Measurements from ENCODE around the gene LACTBL1.
"Not testable (repeated sequence)": the region's sequence is repeated elsewhere in the genome, so short reads cannot be mapped to it uniquely, and the experiment has no call there.

The LACTBL1 gene, protein sequence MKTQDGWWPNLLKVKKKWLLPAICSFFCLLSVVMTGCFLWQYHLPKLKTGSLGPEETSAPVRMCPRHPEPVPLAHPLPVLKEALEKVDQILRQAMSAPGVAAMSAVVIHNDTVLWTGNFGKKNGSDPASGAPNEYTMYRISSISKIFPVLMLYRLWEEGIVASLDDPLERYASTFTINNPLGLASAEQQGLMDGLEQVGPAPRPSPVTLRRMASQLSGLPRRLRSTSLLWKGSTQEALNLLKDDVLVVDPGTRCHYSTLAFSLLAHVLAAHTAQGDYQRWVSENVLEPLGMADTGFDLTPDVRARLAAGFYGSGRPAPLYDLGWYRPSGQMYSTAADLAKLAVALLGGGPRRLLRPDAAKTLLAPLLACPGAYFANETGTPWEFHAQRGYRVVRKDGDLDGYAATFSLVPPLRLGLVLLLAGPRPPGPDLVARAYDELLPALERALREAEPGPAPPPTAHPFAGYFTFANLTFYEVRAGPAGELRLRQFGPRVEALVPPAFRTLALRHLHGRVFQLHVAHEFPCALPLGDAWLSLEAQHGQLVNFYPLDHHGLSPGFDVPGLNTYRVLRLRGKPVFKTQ

DNA sequence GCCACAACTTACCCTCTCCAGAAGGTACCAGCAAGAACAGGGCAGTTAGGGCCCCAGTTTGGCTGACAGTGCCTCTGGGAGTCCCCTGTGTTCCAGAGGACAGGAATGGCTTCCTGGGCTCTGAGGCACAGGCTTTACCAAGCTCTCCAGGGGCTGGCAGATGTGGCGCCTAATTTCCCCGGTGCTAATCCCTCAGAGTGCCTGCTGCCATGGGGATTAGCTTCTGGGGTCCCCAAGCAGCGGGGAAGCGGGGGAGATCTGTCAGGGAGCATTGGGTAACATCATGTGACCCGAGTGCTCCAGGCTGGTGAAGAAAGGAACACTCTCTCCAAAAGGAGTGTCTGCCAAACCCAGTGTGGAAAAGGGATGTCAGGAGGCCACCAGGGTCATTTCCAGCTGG lies at the start of gene LACTBL1:
Gene LACTBL1 (minus strand): TSS at position 107 of the 400 bp plus-strand sequence. CDS start 550 bp downstream, outside the sequence.
- DNase-seq (ENCODE audit: low spot score) (no peak), FAIRE-seq (no peak)

DNA sequence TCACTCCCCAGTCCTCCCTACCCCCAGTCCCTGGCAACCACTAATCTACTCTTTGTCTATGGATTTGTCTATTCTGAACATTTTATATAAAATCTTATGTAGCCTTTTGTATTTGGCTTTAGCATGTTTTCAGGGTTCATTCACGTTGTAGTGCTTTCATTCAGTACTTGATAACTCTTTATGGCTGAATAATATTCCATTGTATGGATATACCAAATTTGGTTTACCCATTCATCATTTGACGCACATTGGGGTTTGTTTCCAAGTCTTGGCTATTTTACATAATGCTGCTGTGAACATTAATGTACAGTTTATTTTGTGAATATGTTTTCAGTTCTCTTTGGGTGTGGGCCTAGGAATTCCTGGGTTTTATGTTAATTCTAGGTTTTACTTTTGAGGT lies 49.2 kb upstream of the LACTBL1 start:
- DNase-seq (ENCODE audit: low spot score) (no peak), FAIRE-seq (no peak)

DNA sequence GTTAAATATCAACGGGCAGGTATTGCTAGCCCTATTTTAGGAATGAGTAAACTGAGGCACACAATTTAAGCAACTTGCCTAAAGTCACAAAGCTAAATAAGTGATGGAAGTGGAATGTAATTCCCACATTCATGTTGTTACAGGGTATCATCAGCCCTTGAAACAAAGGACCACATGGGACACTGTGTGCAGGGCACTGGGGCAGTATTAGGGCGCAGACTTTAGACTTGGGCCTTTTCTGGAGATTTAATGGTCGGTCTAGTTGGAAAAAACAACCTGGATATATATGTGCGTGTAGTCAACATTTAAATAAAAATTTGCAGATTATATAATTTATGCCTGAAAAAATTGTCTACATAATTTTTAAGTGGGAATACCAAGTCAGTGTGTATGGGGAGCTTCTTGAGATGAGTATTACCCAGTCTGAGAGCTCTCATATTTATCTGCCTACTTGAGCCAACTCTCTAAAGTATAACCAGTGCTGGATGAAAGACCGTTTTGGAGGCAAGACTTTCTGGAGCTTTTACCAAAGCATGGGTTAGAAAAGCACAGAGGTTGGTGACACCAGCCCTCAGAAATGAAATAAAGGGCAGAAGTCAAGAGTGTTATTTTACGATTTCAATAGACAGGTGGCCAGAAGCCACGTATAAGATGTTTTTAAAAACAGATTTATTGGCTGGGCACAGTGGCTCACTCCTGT lies 48.2 kb upstream of the LACTBL1 start:
- FAIRE-seq, result no peak

DNA sequence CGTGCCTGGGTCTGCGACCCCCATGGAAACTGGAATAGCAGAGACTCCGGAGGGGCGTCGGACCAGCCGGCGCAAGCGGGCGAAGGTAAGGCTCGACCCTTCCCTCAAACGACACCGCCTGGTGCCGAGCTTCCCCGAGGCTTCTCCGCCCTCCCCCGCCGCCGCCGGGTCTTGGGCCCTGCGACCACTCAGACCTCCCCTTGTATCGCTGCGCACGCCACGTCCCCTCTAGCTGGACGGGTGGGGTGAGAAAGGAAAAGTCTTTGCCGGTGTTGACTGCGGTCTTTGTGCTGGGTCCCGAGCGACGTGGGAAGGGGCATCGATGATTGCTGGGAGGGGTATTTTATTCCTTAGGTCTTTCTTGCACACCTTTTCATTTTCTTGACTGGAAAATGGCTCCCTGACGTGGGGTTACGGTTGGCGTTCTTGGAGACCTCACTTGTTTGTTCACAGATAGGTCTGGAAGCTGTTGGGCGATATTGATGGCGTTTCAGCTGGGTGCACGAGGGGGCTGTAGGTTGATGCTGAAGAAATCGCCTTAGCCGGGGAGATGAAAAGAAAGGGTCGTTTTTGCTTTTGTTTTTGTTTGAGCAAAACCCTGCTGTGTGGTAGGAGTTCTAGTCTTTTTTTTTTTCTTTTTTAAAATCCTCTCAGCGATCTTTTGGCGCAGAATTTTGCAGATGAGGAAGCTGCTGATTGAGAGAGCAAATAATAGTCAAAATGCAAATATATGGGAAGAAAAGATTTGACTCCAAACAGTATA lies 47.4 kb upstream of the LACTBL1 start:
- DNase-seq (ENCODE audit: low spot score) (peak; percentile 22), FAIRE-seq (no peak)

More for the DNA sequence above, 48.2 kb upstream of the LACTBL1 start:
- DNase-seq (ENCODE audit: low spot score), result no peak

DNA sequence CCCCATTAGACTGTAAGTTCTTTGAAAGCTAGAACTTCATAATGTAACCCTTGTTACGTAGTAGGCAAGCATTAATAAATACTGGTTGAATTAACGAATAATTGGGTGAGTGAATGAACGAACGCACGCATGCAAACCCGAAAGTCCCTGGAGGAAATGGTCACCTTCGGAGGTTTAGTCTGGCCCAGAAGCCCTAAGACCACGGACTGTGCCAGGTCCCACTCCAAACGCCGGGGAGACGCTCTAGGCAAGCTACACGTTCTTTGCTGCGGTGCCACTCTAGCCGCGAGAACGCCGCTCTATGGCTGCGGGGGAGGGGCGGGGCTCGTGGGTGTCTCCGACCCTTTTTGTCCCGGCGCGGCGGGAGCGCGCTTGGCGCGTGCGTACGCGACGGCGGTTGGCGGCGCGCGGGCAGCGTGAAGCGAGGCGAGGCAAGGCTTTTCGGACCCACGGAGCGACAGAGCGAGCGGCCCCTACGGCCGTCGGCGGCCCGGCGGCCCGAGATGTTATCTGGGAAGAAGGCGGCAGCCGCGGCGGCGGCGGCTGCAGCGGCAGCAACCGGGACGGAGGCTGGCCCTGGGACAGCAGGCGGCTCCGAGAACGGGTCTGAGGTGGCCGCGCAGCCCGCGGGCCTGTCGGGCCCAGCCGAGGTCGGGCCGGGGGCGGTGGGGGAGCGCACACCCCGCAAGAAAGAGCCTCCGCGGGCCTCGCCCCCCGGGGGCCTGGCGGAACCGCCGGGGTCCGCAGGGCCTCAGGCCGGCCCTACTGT lies 46.6 kb upstream of the LACTBL1 start, which contains the start of gene KDM1A:
Gene KDM1A (plus strand): TSS at position 375 of the 769 bp plus-strand sequence. CDS start 129 bp downstream, at position 504.
- FAIRE-seq, result peak; percentile 20
- DNase-seq (ENCODE audit: low spot score), result peak; percentile 96

DNA sequence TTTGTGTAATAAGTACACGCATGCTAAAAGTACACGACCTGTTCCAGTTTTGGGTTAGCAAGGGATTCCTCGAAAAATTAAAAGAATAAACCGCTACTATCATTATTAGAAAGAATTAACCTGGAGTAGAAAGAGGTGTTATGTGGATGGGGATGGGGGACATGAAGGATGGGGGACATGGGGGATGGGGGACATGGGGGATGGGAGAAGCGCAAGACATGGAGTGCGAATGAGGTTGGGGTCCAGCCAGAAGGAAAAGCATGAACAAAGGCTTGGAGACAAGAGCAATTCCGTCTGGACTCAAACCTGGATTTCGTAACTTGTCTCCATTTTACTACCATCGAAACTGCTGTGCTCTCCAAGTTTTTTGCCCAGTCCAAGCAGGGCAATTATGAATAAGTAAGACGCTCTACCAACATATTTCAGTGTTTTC lies 46.0 kb upstream of the LACTBL1 start:
- no peak for FAIRE-seq
- DNase-seq (ENCODE audit: low spot score), result peak; percentile 27

DNA sequence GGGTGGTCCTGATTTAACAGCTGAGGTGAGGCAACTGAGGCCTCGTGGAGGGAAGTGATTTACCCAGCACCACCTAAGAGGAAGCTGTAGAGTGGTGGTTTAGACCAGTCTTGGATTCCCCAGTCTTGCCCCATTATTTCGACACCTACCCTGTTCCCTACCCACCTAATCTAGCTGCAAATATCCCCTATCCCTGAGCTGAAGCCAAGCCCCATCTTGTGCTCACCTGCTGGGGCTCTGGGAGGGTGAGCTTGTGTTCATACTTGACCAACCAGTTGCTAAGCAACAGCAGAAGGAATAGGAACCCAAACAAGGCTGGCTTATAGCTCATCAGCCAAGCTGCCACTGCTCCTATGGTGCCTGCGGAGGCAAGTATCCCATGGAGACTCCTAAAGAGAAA lies 41.0 kb upstream of the LACTBL1 start:
- FAIRE-seq (no peak), DNase-seq (ENCODE audit: low spot score) (peak; percentile 16)

DNA sequence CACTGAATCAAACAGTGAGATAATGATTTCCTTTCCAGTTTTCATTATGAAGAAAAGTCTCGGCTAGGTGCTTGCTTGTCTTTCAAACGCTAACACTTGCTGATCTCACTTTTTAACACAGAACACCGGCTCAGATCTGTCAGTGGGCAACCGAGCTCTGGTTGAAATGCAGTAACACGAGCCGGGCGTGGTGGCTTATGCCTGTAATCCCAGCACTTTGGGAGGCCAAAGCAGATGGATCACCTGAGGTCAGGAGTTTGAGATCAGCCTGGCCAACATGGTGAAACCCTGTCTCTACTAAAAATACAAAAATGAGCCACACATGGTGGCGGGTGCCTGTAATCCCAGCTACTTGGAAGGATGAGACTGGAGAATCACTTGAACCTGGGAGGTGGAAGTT lies 37.4 kb upstream of the LACTBL1 start:
- DNase-seq (ENCODE audit: low spot score); FAIRE-seq: not testable (repeated sequence)

DNA sequence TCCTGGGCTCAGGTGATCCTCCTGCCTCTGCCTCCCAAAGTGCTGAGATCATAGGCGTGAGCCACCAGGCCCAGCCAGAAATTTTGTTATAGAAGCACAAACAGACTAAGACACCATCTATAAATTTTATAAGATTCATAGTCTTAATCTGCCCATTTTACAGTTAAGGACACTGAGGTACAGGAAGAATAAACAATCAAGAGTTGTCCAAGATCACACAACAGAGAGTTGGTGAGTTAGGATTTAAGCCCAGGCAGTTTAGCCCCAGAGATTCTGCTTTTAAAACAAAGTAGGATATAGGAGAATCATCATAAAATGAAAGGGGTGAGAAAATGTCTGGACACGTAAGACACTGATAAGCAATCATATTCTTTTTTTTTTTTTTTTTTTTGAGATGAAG lies 36.2 kb upstream of the LACTBL1 start:
- no peak for FAIRE-seq
- DNase-seq (ENCODE audit: low spot score), result no peak

DNA sequence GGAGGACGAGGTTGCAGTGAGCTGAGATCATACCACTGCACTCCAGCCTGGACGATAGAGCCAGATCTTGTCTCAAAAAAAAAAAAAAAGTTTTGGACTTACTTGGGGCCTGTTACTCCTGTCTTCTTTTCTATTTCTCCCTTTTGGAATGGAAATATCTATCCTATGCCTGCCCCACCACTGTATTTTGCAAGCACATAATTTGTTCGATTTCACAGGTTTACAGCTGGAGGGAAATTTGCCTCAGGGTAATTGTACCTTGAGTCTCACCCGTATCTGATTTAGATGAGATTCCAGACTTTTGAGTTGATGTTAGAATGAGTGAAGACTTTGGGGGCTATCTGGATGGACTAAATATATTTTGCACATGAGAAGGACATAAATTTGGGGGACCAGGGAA lies 34.4 kb upstream of the LACTBL1 start:
- DNase-seq (ENCODE audit: low spot score) (no peak), FAIRE-seq (no peak)

DNA sequence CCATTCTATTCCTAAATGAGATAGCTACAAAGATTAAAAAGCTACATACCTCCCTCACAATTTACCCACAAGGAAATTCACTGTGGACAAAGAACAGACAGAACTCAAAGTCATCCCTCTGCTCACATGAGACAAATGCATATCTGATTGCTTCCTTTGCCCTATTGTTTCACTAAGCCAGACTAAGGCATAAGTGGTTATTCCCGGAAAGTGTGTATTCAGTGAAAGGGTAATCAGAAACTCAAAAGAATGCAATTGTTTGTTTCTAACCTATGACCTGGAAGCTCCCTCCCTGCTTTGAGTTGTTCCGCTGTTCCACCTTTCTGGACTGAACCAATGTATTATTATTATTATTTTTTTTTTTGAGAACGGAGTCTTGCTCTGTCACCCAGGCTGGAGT lies 32.1 kb upstream of the LACTBL1 start:
- FAIRE-seq; DNase-seq (ENCODE audit: low spot score): not testable (repeated sequence)

DNA sequence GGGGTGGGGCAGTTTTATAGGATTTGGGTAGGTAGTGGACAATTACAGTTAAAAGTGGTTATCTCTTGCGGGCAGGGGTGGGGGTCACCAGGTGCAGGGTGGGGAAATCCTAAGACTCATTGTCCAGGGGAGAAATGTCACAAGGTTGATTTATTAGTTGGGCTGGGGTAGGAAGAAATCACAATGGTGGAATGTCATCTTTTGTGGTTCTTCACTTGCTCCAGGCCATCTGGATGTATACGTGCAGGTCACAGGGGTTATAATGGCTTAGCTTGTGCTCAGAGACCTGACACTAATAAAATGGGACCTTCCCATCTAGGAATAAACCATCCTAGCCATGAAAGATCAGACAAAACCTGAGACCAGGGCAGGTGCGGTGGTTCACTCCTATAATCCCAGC lies 31.4 kb upstream of the LACTBL1 start:
- FAIRE-seq, result no peak

DNA sequence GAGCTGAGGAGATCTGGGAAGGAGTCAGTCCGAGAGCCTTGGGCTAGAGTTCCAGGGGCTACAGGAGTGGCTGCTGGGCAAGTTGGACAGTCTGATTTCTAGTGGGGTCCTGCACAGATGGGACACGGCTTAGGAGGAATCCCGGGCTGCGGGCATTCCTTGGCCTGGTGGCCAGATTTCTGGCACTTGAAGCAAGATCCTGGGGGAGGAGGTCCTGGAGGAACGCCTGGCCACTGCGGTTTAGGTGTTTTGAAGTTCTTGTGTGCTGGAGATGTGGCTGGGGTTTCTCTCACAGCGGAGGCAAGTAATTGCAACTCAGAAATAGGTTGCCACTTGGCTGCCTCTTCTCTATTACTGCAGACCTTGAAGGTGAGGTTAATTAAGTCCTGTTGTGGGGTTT lies 29.6 kb upstream of the LACTBL1 start:
- not testable (repeated sequence) for DNase-seq (ENCODE audit: low spot score); FAIRE-seq

More for the DNA sequence above, 31.4 kb upstream of the LACTBL1 start:
- DNase-seq (ENCODE audit: low spot score), result no peak

DNA sequence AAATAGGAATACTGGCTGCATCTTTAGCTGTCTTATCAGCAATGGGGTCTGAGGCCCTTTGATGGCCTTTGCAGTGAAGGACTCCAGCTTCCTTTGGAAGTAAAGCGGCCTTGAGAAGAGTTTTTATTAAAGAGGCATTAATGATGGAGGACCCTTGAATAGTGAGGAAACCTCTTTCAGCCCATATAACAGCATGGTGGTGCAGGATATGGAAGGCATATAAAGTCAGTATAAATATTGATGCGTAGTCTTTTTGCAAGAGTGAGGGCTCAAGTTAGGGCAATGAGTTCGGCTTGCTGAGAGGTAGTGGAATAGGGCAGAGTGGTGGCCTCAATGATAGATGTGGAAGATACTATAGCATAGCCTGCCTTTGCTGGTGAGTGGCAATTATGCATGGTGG lies 27.5 kb upstream of the LACTBL1 start:
- not testable (repeated sequence) for FAIRE-seq; DNase-seq (ENCODE audit: low spot score)

DNA sequence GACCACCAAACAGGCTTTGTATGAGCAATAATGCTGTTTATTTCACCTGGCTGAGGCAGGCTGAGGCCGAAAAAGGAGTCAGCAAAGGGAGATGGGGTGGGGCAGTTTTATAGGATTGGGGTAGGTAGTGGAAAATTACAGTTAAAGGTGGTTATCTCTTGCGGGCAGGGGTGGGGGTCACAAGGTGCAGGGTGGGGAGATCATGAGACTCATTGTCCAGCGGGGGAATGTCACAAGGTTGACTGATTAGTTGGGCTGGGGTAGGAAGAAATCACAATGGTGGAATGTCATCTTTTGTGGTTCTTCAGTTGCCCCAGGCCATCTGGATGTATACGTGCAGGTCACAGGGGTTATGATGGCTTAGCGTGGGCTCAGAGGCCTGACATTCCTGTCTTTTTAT lies 24.9 kb upstream of the LACTBL1 start:
- DNase-seq (ENCODE audit: low spot score); FAIRE-seq: not testable (repeated sequence)

DNA sequence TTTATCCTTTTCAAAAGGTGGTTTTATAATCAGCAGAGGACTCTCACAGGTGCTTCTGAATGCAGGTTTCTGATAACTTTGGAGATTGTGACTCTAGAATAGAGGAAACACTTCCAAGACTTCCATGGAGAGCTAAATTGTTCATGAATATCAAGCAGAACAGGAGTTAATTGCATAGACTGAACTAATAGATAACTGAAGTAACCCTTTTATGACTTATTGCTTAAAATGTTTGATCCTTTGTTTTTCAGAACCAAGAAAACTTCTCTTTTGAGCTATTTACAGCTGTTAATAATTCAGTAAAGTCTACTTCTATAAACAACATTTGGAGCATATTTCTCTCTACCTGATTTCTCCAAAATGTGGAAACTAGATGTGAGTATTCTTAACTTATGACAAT lies 23.1 kb upstream of the LACTBL1 start:
- no peak for DNase-seq (ENCODE audit: low spot score)
- no peak for FAIRE-seq

DNA sequence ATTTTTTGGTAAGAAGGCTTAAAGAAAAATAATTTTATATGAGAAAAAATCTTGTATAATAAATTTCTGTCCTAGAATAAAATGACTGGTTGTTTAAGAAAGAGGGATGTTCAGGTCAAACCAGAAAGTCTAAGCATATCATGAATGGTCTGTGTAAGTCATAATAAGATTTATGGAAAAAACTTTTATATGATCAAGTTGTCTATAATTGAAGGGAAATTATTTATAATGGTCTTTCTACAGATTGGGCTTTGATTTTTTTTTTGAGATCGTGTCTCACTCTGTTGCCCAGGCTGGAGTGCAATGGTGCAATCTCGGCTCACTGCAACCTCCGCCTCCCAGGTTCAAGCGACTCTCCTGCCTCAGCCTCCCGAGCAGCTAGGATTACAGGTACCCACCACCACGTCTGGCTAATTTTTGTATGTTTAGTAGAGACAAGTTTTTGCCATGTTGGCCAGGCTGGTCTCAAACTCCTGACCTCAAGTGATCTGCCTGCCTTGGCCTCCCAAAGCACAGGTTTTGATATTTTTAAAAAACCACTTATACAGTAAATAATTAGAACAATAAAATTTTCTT lies 20.6 kb upstream of the LACTBL1 start:
- DNase-seq (ENCODE audit: low spot score); FAIRE-seq: not testable (repeated sequence)

DNA sequence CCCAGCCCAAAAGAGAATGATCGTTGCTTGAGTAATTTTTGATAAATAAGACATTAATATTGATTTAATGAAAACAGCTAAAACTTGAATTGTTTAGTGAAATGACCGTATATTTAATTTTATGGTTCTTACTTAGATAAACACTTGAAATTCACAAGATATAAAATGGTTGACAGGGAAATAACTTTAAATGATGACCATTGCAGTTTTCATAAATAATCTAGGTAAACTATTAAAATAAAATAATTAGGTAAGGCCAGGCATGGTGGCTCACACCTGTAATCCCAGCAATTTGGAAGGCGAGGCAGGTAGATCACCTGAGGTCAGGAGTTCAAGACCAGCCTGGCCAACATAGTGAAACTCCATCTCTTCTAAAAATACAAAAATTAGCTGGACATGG lies 19.7 kb upstream of the LACTBL1 start:
- DNase-seq (ENCODE audit: low spot score); FAIRE-seq: not testable (repeated sequence)

DNA sequence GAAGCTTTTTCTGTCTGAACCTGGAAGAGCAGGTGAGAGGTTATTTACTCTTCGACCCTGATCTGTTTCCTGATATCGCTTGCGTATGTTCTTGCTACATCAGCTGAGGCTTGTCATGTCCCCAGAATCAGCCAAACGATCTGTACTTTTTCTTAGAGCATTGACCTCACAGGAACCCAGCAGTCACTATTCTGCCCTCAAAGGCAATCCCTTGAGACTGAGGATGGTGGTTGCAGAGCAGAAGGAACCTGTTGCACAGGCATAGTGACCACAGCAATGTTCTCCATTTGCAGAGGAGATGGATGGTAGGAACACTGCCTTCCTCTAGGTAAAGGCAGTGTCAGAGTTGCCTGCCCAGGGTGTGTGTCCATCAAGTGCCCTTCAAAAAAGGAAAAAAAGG lies 11.3 kb upstream of the LACTBL1 start:
- DNase-seq (ENCODE audit: low spot score), result no peak
- FAIRE-seq, result no peak

DNA sequence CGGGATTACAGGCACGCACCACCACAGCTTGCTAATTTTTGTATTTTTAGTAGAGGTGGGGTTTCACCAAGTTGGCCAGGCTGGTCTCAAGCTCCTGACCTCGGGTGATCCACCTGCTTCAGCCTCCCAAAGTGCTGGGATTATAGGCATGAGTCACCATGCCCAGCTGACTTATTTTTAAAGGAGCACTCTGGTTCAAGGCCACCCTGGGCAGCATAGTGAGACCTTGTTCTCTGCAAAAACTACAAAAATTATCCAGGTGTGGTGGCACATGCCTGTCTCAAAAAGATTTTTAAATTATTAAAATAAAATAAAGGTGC lies 7.8 kb upstream of the LACTBL1 start:
- not testable (repeated sequence) for DNase-seq (ENCODE audit: low spot score); FAIRE-seq
